Dermis microvascular lymphatic vessel endothelial cell (primary cell): ENCODE results near the gene ZBTB2. TPM values are rescaled to one million over a fixed set of nuclear protein-coding genes. Genes with fewer than 3 reads are reported as not detected.
A peak's percentile ranks its signal among the peaks of the same experiment; 100 is the strongest.
"Not testable (repeated sequence)": the region's sequence is repeated elsewhere in the genome, so short reads cannot be mapped to it uniquely, and the experiment has no call there.

ENCODE experiments used
- DNase-seq, 2 donors: peaks; one replicate each; pipeline versions ENCODE4 v3.0.0 to v3.0.0-alpha.2; 2010; ENCODE audit warnings: low read depth in 2 of 2
- total RNA-seq: library from RNA; depleted of rRNA; stranded (reverse); fragments of >200 nt; gene quantifications from 2 replicates; pipeline ENCODE4 v1.2.1, GENCODE V29; 2014

The ZBTB2 gene
- total RNA-seq, 1 donor from 2014 or later, result 5.0 TPM

- no peak for DNase-seq
Measured at GRCh38 chr6:151330130-151330696, 61.1 kb downstream of the ZBTB2 start.

GRCh38 chr6:151327101-151327500, 64.3 kb downstream of the ZBTB2 start:
- no peak for DNase-seq

GRCh38 chr6:151326116-151326825, 65.1 kb downstream of the ZBTB2 start:
- DNase-seq, result no peak

- DNase-seq, result peak; percentile 91 to 93
Measured at GRCh38 chr6:151325075-151326050, 66.0 kb downstream of the ZBTB2 start.

- DNase-seq, result no peak
Measured at GRCh38 chr6:151324488-151324825, 66.9 kb downstream of the ZBTB2 start.

GRCh38 chr6:151323791-151324487, 67.4 kb downstream of the ZBTB2 start:
- peak; percentile 90 to 93 for DNase-seq

- no peak for DNase-seq
Measured at GRCh38 chr6:151322570-151322969, 68.8 kb downstream of the ZBTB2 start.

- no peak for DNase-seq
Measured at GRCh38 chr6:151321438-151321837, 69.9 kb downstream of the ZBTB2 start.

- DNase-seq, result no peak
Measured at GRCh38 chr6:151320140-151320539, 71.2 kb downstream of the ZBTB2 start.

- no peak for DNase-seq
Measured at GRCh38 chr6:151317995-151318365, 73.4 kb downstream of the ZBTB2 start.

- peak in 1 of 2 donors; percentile 43 for DNase-seq
Measured at GRCh38 chr6:151317103-151317994, 74.0 kb downstream of the ZBTB2 start.

- DNase-seq, result not testable (repeated sequence)
Measured at GRCh38 chr6:151315661-151316060, 75.7 kb downstream of the ZBTB2 start.

Other genes with a start within 250 kb of the ZBTB2 start
- 314 and 444 TPM in 2 replicates for gene AKAP12, start 151.6 kb downstream of the ZBTB2 start, total RNA-seq
- 19.9 and 21.2 TPM in 2 replicates for gene RMND1, start 60.6 kb upstream of the ZBTB2 start, total RNA-seq
- under 0.01 TPM in 2 replicates for gene CCDC170, start 102.5 kb upstream of the ZBTB2 start, total RNA-seq